GM20000 (cell line): ENCODE data around the gene HABP4.

ENCODE experiments used
- DNase-seq: peaks from one replicate; pipeline ENCODE4 v3.0.0; 2012; ENCODE audit warnings: low spot score
- CTCF ChIP-seq: IDR thresholded peaks from 2 replicates; pipeline ENCODE4 v1.5.1; 2012; ENCODE audit warnings: mild to moderate bottlenecking, control low read depth; ENCODE audit errors: extremely low read depth, missing control alignments

The HABP4 gene

GRCh38 chr9:96482476-96482875 is 32.5 kb downstream of the HABP4 start:
- no peak for TF ChIP-seq CTCF
- no peak for DNase-seq

- DNase-seq, result no peak
- no peak for TF ChIP-seq CTCF
Measured at GRCh38 chr9:96483197-96483596, 33.2 kb downstream of the HABP4 start.

- no peak for TF ChIP-seq CTCF
- no peak for DNase-seq
Measured at GRCh38 chr9:96483733-96484390, 33.9 kb downstream of the HABP4 start.

- TF ChIP-seq CTCF, result no peak
- DNase-seq, result peak; percentile 73
Measured at GRCh38 chr9:96484521-96484931, 34.6 kb downstream of the HABP4 start.

- no peak for DNase-seq
- no peak for TF ChIP-seq CTCF
Measured at GRCh38 chr9:96485280-96485679, 35.3 kb downstream of the HABP4 start.

- DNase-seq, result no peak
- TF ChIP-seq CTCF, result no peak
Measured at GRCh38 chr9:96486386-96487028, 36.5 kb downstream of the HABP4 start.

- no peak for TF ChIP-seq CTCF
Measured at GRCh38 chr9:96487029-96487396, 37.0 kb downstream of the HABP4 start.

More at GRCh38 chr9:96487029-96487396, 37.0 kb downstream of the HABP4 start:
- DNase-seq, result no peak
